NCI-H2081 (cell line): ENCODE data around the gene PLCH1.
"Not testable (repeated sequence)": the region's sequence is repeated elsewhere in the genome, so short reads cannot be mapped to it uniquely, and the experiment has no call there.

ENCODE experiments used
- DNase-seq, 2 experiments: peaks; one replicate each; lab custom pipeline; 2025; lab: John Stamatoyannopoulos, UW

The PLCH1 gene

DNA sequence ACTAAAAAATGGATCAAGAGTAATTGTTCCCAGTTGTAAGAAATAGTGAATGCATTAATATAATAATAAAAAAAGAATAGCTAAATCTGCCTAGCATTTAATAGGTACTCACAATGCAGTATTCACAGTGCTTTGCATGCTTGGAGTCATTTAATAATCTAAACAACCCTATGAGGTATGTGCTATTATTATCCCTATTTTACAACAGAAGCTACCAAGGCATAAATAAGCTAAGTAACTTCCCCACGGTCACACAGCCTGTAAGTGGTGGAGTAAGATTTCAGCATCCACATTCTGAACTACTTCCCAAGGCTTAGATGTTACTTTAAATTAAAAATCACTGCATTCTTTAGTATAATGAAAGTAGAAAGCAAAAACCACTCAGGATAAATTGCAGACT is 102.9 kb downstream of the PLCH1 start:
- DNase-seq: no peak

DNA sequence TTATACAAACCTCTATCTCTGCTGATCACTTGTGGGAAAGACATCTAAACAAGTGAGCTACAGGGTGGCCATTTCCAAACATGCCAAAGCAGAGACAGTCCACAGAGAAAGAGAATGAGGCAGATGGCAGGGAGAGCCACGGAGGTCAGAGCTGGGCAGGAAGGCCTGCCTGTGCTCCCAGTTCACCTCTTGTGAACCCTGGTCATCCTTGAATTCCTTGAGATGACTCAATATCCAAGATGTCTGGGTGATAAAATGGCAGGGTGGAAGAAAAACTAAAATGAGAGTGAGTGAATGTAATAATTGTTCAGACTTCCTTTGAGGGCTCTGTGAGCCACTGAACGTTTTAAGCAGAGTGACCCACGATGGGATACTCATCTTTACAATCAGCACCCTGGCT is 104.8 kb downstream of the PLCH1 start:
- DNase-seq: no peak

DNA sequence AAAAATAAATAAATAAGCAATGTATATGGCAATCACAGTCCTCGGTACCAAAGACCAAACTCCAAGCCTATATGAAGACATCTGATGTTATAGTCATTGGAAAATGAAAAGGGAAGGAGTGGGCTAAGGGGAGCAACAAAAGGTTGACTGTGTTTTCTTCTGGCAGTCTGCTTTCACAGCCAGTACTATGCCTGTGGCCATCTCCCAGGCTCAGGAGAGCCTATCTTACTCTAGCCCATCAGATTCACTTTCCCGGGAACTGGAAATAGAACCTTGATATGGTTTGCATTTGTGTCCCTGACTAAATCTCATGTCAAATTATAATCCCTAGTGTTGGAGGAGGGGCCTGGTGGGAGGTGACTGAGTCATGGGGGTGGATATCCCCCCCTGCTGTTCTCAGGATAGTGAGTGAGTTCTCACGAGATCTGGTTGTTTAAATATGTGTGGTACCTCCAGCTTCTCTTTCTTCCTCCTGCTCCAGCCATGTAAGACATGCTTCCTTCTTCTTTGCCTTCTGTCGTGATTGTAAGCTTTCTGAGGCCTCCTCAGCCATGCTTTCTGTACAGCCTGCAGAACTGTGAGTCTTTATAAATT is 105.3 kb downstream of the PLCH1 start:
- no peak for DNase-seq

DNA sequence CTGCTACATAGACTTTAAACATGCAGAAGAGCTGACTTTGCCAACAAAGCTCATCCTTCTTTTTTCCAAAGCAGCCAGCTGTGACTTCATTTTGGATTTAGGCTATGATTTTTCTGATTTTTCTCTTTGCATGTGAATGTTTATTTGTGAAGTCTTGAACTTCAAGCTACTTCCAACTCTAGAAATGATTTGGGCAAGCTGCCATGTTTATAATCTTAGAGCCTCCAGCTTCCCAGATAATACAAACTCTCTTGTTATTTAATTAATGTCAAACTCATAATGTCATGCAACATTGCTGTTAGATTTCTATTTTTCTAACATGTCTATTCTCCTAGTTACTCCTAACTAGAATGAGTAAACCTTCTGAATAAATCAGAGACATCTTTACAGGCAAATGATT is 106.4 kb downstream of the PLCH1 start:
- not testable (repeated sequence) for DNase-seq

DNA sequence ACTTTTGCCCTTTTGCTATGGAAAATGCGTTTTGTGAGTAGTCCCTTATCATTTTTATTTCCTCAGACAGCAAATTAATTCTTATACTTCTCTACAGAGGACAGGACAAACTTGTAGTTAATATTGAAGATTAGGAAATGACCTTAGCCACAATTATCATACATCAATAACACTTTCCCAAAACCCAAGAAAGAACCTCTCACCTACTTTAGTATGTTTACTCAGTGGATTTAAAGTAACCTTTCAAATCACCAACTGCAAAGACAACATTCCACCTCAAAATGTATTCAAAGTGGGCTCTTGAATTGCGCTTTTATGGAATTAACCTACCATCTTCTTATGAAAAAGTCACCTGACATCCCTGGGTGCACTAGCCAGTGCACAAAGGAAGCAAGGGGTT is 107.3 kb downstream of the PLCH1 start:
- DNase-seq: no peak

- no peak for DNase-seq
Measured at GRCh38 chr3:155635056-155635455, 109.8 kb downstream of the PLCH1 start.

DNA sequence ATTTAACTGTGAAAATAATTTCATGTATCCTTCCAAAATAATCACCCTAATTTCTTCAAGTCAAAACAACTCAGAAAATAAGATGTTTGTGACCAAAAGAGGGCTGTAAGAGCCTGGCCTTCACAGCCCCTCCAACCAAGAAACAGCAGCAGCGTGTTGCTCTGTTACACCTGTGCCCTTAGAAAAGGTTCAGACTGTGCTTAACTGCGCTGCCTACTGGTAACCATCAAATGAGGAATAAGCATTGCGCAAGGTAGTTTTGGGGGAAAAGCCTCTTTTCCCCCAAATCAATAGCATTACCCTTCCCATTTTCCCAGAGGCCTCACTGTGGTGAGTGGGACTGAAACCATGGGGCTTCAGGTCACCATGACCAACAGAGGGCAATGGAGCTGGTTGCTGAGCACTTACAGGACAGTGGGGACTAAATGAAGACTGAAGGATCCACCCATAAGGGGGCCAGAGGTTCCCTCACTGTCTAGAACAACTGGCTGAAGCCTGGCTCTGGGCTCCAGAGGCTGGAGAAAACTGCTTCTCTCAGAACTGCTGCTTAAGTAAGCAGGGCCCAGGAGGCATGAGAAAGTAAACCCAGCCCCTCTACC is 110.7 kb downstream of the PLCH1 start:
- no peak for DNase-seq

DNA sequence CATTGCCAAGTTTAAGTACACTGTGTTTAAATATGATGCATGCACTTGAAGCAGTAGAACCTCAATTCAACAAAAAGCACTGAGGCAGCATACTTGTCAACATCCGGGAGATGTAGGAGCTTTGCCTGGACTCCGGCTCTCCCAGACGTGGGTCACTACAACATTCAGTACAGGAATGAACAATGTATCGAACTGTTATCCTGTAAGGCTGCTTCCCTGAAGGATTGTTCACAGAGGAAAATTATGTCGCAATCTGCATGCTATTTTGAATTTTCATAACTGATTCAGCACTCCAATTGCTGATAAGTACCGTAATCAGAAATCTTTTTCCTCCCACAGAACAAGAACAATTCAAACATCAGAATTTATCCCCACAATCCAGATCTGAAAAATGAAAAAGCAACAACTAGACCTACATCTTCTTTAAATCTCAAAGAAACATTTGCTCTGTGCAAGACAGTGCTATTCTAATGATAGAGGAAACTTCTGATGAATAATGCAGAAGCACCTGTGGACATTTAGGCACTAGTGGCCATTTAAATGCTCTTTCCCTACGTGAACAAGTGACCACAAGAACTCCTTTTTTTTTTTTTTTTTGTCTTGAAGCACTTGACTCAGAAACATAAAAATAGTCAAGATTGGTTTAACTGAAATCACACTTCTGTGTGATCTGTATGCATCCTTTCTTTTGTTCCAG is 113.4 kb downstream of the PLCH1 start:
- DNase-seq: no peak

GRCh38 chr3:155629556-155629955 is 115.3 kb downstream of the PLCH1 start:
- DNase-seq: no peak

- no peak for DNase-seq
Measured at GRCh38 chr3:155629056-155629455, 115.8 kb downstream of the PLCH1 start.

DNA sequence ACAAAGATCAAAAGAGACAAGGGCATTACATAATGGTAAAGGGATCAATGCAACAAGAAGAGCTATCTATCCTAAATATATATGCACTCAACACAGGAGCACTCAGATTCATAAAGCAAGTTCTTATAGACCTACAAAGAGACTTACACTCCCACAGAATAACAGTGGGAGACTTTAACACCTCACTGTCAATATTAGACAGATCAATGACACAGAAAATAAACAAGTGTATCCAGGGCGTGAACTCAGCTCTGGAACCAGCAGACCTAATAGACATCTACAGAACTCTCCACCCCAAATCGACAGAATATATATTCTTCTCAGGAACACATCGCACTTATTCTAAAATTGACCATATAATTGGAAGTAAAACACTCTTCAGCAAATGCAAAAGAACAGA is 122.2 kb downstream of the PLCH1 start:
- DNase-seq: not testable (repeated sequence)

DNA sequence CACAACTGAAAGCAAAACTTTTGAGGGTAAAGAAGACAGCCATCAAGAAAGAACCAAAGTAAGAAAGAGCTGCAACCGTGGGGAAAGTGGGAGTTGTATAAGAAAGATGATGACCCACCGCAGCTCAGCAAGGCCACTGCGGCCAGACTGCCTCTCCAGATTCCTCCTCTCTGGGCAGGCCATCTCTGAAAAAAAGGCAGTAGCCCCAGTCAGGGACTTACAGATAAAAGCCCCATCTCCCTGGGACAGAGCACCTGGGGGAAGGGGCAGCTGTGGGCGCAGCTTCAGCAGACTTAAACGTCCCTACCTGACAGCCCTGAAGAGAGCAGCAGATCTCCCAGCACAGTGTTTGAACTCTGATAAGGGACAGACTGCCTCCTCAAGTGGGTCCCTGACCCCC is 124.3 kb downstream of the PLCH1 start:
- DNase-seq: not testable (repeated sequence)

DNA sequence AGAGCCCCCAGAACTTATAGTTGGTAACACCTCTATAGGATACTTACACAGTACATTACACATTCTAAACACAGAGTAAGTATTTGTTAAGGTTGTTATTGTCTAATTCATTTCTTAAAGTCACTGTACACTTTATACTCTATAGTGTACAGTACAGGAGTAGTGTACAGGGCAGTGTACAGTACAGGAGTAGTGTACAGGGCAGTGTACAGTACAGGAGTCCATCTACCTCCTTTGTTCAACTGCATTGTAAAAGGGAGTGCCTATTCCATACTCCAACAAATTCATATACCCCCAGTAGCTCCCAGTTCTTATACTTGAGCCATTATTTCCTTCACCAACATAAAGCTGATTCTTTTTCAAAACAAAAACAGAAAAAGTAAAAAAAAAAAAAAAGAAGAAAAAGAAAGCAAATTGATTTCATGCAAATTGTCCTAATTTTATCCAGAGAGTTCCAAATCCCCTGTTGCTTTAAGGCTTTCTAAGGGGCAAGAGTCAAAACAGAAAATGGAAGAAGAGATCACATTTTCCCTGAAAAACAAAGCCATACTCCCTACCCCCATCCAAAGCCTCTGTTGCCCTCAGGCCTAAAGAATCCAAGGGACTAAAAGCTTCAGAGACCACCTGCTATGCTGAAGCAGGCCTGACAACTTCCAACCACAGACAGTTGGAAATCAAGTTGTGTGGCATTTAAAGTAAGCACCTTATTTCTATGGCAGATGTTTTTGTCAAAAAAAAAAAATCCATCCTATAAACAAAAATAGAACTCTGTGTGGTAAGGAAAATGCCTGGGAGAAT is 125.6 kb downstream of the PLCH1 start:
- DNase-seq: no peak

- no peak for DNase-seq
Measured at GRCh38 chr3:155618543-155618942, 126.3 kb downstream of the PLCH1 start.

DNA sequence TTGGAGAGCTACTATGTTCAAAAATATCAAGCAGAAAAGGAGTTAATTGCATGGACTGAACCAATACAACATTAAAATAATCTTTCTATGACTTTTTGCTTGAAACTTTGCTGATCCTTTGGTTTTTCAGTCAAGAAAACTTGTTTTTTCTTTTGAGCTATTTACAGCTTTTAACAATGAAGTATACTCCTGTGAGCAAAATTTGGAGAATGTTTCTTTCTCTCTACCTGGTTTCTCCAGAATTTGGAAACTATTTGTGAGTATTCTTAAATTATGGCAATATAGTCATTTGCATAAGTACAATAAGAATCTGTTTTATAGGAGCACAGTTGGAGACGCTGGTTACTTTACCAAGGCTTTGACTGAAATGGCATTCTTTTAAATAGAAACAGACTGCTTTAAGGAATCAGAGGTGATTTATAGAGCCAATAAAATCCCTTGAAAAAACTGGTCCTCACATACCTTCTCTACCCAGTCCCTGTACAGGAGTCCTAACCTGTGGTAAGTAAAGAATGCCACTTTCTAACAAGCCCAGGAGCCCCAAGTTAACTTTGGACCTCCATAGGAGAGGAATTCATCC is 127.4 kb downstream of the PLCH1 start:
- no peak for DNase-seq

DNA sequence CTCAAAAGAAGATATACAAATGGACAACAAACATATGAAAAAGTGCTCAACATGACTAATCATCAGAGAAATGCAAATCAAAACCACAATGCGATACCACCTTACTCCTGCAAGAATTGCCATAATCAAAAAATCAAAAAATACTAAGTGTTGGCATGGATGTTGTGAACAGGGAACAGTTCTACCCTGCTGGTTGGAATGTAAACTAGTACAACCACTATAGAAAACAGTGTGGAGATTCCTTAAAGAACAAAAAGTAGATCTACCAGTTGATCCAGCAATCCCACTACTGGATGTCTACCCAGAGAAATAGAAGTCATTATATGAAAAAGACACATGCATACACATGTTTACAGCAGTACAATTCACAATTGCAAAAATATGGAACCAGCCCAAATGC is 129.7 kb downstream of the PLCH1 start:
- DNase-seq: not testable (repeated sequence)

- DNase-seq: not testable (repeated sequence)
Measured at GRCh38 chr3:155614410-155614809, 130.5 kb downstream of the PLCH1 start.

GRCh38 chr3:155611456-155611855 is 133.4 kb downstream of the PLCH1 start:
- DNase-seq: no peak

GRCh38 chr3:155609586-155609985 is 135.3 kb downstream of the PLCH1 start:
- no peak for DNase-seq

DNA sequence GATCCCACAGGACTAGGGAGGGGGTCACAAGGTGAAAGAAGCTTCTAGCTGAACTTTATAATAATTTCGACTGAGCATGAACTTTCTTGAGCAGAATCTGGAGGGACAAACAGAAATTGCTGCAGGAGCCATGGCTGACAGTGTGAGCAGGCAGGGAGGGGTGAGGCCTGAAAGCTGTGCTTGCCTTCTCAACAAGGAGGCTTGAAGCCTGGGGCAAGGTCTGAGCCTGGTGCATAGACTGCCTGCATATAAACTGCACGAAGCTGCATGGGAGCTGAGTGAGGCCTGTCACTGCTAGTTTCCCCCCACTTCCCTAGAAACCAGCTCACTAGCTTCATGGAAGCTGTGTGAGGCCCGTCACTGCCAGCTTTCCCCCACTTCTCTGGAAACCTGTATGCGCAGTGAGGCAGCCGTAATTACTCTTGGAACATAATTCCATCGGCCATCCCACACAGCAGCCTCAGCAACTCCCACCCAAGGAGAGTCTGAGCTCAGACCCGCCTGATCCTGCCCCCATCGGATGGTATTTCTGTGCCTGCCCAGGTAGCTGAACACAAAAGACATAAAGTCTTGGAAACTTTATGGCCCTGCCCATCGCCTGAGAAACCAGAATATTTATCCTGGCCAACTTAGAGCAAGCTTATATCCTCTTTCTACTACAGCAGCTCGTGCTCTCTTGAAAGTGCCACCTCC is 136.5 kb downstream of the PLCH1 start:
- DNase-seq: no peak

DNA sequence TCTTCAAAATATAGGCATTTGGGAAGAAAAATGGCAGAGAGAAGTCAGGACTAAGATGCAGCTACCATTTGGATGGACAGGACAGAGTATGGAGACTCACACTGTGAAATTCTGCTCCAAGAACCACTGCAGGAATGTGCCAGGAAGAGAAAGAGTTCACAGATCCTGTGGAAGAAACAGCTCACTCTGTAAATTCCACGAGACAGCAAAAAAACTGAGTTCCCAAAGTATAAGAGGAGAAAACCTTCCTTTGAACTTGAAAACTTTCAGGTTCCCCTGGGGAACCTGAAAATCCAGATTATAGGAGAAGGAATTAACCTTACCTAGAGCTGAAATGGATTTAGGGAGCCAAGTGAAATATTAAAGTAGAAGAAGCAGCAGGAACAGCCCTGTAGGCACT is 137.1 kb downstream of the PLCH1 start:
- DNase-seq: no peak

DNA sequence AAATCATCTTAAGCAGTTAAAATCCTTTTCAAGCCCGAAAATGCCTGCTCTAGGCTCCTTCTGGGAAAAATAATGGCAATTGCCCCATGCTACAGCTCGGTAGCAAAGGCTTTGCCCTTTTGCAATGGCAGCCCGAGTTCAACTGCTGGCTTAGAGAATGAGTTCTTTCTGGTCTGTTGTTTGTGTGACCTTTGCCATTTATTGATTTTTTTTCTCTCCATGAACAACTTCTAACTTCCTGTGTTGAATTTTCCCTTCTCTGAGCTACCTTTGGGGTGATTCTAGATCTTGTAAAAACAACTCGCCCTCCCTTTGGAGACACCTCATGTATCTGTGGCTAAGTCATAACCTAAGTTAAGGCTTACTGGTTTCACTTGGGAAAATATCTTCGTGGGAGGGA is 139.3 kb downstream of the PLCH1 start:
- DNase-seq: no peak
